Endothelial cell of umbilical vein (primary cell): ENCODE data around the gene SLC4A5.

Source experiments
- CTCF ChIP-seq, 2 donors: IDR thresholded peaks; 1 replicate in 1 of 2; 2 replicates in 1 of 2; pipeline ENCODE4 v1.5.1; 2011; ENCODE audit warnings: low read length in 2 of 2, mild to moderate bottlenecking in 2 of 2, moderate library complexity in 2 of 2, control low read depth in 1 of 2, inconsistent platforms in 1 of 2, low read depth in 1 of 2; ENCODE audit not compliant: insufficient read depth in 1 of 2; ENCODE audit errors: extremely low read depth in 1 of 2
- JUN ChIP-seq: IDR thresholded peaks from 2 replicates; pipeline ENCODE4 v1.6.1; 2011; ENCODE audit warnings: borderline replicate concordance, low read depth; ENCODE audit not compliant: insufficient read length, insufficient read depth

- TF ChIP-seq CTCF (IDR thresholded peaks at IDR 0.05; ENCODE audit: extremely low read depth in 1 of 2, insufficient read depth in 1 of 2, low read depth in 1 of 2, low read length in 2 of 2) (no peak), JUN (no peak)
Measured at GRCh38 chr2:74253971-74254310, 89.3 kb downstream of the SLC4A5 start.
